PC-9 (cell line): Measurements from ENCODE around the gene GALNT13. TPM values are rescaled to one million over a fixed set of nuclear protein-coding genes. Genes with fewer than 3 reads are reported as not detected.

ENCODE experiments used
- BruUV-seq: library from RNA; stranded (reverse); fragments of 400-500 nt; replicated peaks from 2 replicates; lab custom pipeline; 2021; lab: Mats Ljungman, UMichigan
- CTCF ChIA-PET: fragments of 300-600 bp; sonication (Branson Sonifier 250); formaldehyde crosslinking; loops from one replicate; lab custom pipeline; 2022; ENCODE audit warnings: antibody characterized with exemption; lab: Charles Lee
- POLR2A ChIA-PET: fragments of 300-600 bp; sonication (Branson Sonifier 250); formaldehyde crosslinking; loops from one replicate; lab custom pipeline; 2022; ENCODE audit warnings: antibody characterized with exemption; ENCODE audit not compliant: unreplicated experiment; lab: Charles Lee
- DNase-seq, 2 experiments: peaks; one replicate each; pipeline versions ENCODE4 v3.0.0 to v3.0.0-alpha.2; 2015 to 2022; ENCODE audit warnings: mixed read lengths in 1 of 2
- H2AFZ ChIP-seq: fragments of 200-600 bp; sonication (generic); 2 replicates; pipeline ENCODE4 v1.8.1; 2017; ENCODE audit warnings: antibody characterized with exemption
- H3F3A ChIP-seq: fragments of 200-600 bp; sonication (generic); 2 replicates; pipeline ENCODE4 v1.8.1; 2017; ENCODE audit warnings: antibody characterized with exemption, mild to moderate bottlenecking, low read depth; ENCODE audit not compliant: insufficient read depth
- H3K27ac ChIP-seq: fragments of 200-600 bp; sonication (generic); 2 replicates; pipeline ENCODE4 v1.6.1; 2016; ENCODE audit warnings: mixed run types
- H3K27me3 ChIP-seq: fragments of 200-600 bp; sonication (generic); 2 replicates; pipeline ENCODE4 v1.6.1; 2016; ENCODE audit warnings: low read depth, mixed run types; ENCODE audit not compliant: insufficient read depth
- H3K36me3 ChIP-seq: fragments of 200-600 bp; sonication (generic); 2 replicates; pipeline ENCODE4 v1.6.1; 2016; ENCODE audit warnings: low read depth, mixed run types
- H3K4me1 ChIP-seq: fragments of 200-600 bp; sonication (generic); replicated peaks from 2 replicates; pipeline ENCODE4 v1.6.1; 2016; ENCODE audit warnings: mixed run types; ENCODE audit not compliant: insufficient read depth
- H3K4me2 ChIP-seq: fragments of 200-600 bp; sonication (generic); 2 replicates; pipeline ENCODE4 v1.6.1; 2017; ENCODE audit warnings: mixed run types
- H3K4me3 ChIP-seq: fragments of 200-600 bp; sonication (generic); 2 replicates; pipeline ENCODE4 v1.6.1; 2016; ENCODE audit warnings: mixed run types
- H3K79me2 ChIP-seq: fragments of 200-600 bp; sonication (generic); 2 replicates; pipeline ENCODE4 v1.6.1; 2017; ENCODE audit warnings: low read depth, mixed run types
- H3K9me2 ChIP-seq: fragments of 200-600 bp; sonication (generic); 2 replicates; pipeline ENCODE4 v1.8.1; 2017; ENCODE audit warnings: mild to moderate bottlenecking; ENCODE audit not compliant: insufficient read depth
- H3K9me3 ChIP-seq: fragments of 200-600 bp; sonication (generic); 2 replicates; pipeline ENCODE4 v1.8.1; 2016; ENCODE audit warnings: low read depth; ENCODE audit not compliant: insufficient read depth
- H4K20me1 ChIP-seq: fragments of 200-600 bp; sonication (generic); 2 replicates; pipeline ENCODE4 v1.8.1; 2017; ENCODE audit not compliant: insufficient read depth
- EZH2 ChIP-seq: fragments of 200-600 bp; sonication (generic); IDR thresholded peaks from 2 replicates; pipeline ENCODE4 v1.8.0; 2017; ENCODE audit warnings: antibody characterized with exemption, low read depth
- intact Hi-C: fragments of 100-400 bp; cut with micrococcal nuclease; formaldehyde crosslinking; loops from one replicate; pipeline ENCODE4 v1.10.0; 2022; ENCODE audit not compliant: unreplicated experiment
- total RNA-seq: library from RNA; stranded (reverse); gene quantifications from 2 replicates; pipeline ENCODE4 v1.2.3, GENCODE V29; 2021
- TF ChIP-seq, protein P1 (sequence below): fragments of 200-600 bp; sonication (generic); conservative IDR thresholded peaks from 2 replicates; pipeline ENCODE4 v1.6.1; 2017; ENCODE audit warnings: mixed run types, antibody characterized with exemption, mild to moderate bottlenecking, moderate library complexity

The GALNT13 gene
- total RNA-seq, 1 experiment from 2014 or later, result 3.6 TPM

DNA sequence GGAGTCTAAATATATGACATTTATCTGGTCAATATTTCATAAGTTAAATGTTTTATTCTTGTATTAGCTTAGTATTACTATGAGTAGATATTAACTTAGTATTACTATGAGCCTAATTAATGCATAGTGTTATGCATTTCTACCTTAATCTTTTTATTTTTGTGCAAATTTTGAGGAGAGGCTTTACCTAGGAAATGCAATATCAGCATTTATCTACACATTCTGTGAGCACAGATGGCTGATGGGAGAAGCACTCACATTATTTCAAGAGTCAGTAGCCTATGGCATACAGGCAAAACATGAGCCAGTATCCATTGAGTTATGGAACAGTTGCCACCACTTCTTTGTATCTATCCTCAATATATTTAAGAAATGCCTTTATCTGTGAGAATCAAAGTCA lies 422.1 kb downstream of the GALNT13 start:
- ChIA-PET POLR2A (no interaction called here), CTCF (no interaction called here)
- no peaks in the 10 kb centered on the region for H3K9me2 ChIP-seq
- no peaks in the 10 kb centered on the region for H3K36me3 ChIP-seq
- no peak overlapping the region for H3K27ac ChIP-seq
- no peak overlapping the region for H3K4me2 ChIP-seq
- no peaks in the 10 kb centered on the region for H3F3A ChIP-seq
- intact Hi-C loops, result no loop called here
- H3K79me2 ChIP-seq, result no peaks in the 10 kb centered on the region
- no peaks in the 10 kb centered on the region for H3K27me3 ChIP-seq
- H3K9me3 ChIP-seq, result no peaks in the 10 kb centered on the region
- H3K4me1 ChIP-seq, result no peaks in the 10 kb centered on the region
- H3K4me3 ChIP-seq, result no peak overlapping the region
- TF ChIP-seq EZH2, result no peak
- TF ChIP-seq, protein P1, sequence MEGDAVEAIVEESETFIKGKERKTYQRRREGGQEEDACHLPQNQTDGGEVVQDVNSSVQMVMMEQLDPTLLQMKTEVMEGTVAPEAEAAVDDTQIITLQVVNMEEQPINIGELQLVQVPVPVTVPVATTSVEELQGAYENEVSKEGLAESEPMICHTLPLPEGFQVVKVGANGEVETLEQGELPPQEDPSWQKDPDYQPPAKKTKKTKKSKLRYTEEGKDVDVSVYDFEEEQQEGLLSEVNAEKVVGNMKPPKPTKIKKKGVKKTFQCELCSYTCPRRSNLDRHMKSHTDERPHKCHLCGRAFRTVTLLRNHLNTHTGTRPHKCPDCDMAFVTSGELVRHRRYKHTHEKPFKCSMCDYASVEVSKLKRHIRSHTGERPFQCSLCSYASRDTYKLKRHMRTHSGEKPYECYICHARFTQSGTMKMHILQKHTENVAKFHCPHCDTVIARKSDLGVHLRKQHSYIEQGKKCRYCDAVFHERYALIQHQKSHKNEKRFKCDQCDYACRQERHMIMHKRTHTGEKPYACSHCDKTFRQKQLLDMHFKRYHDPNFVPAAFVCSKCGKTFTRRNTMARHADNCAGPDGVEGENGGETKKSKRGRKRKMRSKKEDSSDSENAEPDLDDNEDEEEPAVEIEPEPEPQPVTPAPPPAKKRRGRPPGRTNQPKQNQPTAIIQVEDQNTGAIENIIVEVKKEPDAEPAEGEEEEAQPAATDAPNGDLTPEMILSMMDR, result no peak
- no peak overlapping the region for H2AFZ ChIP-seq
- no peak for DNase-seq
- no peaks in the 10 kb centered on the region for H4K20me1 ChIP-seq
- BruUV-seq, result no TSS peak

DNA sequence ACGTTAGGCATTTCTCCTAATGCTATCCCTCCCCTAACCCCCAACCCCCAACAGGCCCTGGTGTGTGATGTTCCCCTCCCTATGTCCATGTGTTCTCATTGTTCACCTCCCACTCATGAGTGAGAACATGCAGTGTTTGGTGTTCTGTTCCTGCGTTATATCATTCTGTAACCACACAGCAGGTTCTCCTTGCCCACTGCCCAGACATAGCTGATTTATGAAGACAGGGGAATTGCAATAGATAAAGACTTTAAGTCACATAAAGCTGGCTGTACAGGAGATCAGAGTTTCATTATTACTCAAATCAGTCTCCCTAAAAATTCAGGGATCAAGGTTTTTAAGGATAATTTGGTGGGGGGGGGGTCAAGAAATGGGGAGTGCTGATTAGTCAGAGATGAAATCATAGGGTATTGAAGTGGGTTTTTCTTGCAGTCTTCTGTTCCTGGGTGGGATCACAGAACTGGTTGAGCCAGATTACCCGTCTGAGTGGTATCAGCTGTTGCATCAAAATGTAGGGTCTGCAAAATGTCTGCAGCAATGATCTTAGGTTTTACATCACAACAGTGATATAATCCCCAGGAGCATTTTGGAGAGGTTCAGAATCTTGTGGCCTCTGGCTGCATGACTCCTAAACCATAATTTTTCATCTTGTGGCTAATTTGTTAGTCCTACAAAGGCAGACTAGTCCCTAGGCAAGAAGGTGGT lies 434.7 kb downstream of the GALNT13 start:
- Histone ChIP-seq H3K9me2 (no peaks in the 10 kb centered on the region), H3K27ac (no peak overlapping the region), H3K79me2 (no peaks in the 10 kb centered on the region), H3F3A (no peaks in the 10 kb centered on the region), H3K4me3 (no peak overlapping the region), H3K27me3 (no peaks in the 10 kb centered on the region), H3K36me3 (no peaks in the 10 kb centered on the region), H4K20me1 (no peaks in the 10 kb centered on the region), H3K4me1 (no peaks in the 10 kb centered on the region), H2AFZ (no peak overlapping the region), H3K4me2 (no peak overlapping the region), H3K9me3 (no peaks in the 10 kb centered on the region)
- no TSS peak for BruUV-seq
- no peak for DNase-seq
- intact Hi-C loops, result no loop called here
- ChIA-PET CTCF (no interaction called here), POLR2A (no interaction called here)
- TF ChIP-seq EZH2, result no peak
- TF ChIP-seq, protein P1, result no peak

DNA sequence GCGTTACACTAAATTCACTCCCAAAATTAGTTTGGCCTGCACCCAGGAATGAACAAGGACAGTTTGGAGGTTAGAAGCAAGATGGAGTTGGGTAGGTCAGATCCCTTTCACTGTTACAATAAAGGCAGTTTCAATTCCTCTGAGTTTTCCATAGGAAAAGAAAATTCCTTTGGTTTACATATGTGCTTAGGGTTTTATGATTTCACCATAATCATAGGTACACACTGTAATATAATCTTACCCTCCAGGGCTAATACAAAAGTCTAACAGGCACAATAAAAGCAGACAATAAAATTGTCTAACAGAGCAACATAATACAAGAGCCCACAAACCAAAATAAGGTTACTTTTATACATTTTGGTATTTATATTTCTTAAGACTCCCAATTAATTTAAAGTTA lies 435.3 kb downstream of the GALNT13 start:
- Histone ChIP-seq H3K9me2 (no peaks in the 10 kb centered on the region), H3K27ac (no peak overlapping the region), H2AFZ (no peak overlapping the region), H4K20me1 (no peaks in the 10 kb centered on the region), H3F3A (no peaks in the 10 kb centered on the region), H3K79me2 (no peaks in the 10 kb centered on the region), H3K4me1 (no peaks in the 10 kb centered on the region), H3K36me3 (no peaks in the 10 kb centered on the region), H3K9me3 (no peaks in the 10 kb centered on the region), H3K27me3 (no peaks in the 10 kb centered on the region), H3K4me3 (no peak overlapping the region), H3K4me2 (no peak overlapping the region)
- CTCF ChIA-PET, result no interaction called here
- intact Hi-C loops, result no loop called here
- no peak for DNase-seq
- POLR2A ChIA-PET, result no interaction called here
- no TSS peak for BruUV-seq
- TF ChIP-seq EZH2, result no peak
- TF ChIP-seq, protein P1, result no peak
